PC-9 (cell line): Measurements from ENCODE around the gene SMARCC2.

ENCODE experiments used
- CTCF ChIP-seq: fragments of 200-600 bp; sonication (generic); conservative IDR thresholded peaks from 2 replicates; pipeline ENCODE4 v1.6.1; 2017; ENCODE audit warnings: mixed run types, antibody characterized with exemption, mild to moderate bottlenecking, moderate library complexity
- EZH2 ChIP-seq: fragments of 200-600 bp; sonication (generic); IDR thresholded peaks from 2 replicates; pipeline ENCODE4 v1.8.0; 2017; ENCODE audit warnings: antibody characterized with exemption, low read depth

GRCh38 chr12:56151672-56152131 lies 37.6 kb downstream of the SMARCC2 start:
- TF ChIP-seq CTCF = peak; percentile 77
- TF ChIP-seq EZH2 = no peak
